H9 (cell line): ENCODE data around the gene NGF. TPM values are rescaled to one million over a fixed set of nuclear protein-coding genes. Genes with fewer than 3 reads are reported as not detected.

Experiments
- DNase-seq: peaks from one replicate; pipeline ENCODE4 v3.0.0-alpha.2; 2017
- H2AFZ ChIP-seq: one replicate; pipeline ENCODE4 v1.6.1; 2013; ENCODE audit warnings: mild to moderate bottlenecking, low read length, control low read depth, moderate library complexity
- H2AK5ac ChIP-seq: 2 replicates; pipeline ENCODE4 v1.6.1; 2013; ENCODE audit warnings: low read length, control low read depth, mixed read lengths; ENCODE audit not compliant: insufficient read length
- H2BK120ac ChIP-seq: one replicate; pipeline ENCODE4 v1.6.1; 2013; ENCODE audit warnings: low read depth, mild to moderate bottlenecking, low read length, control low read depth, inconsistent platforms; ENCODE audit not compliant: poor library complexity, severe bottlenecking
- H2BK12ac ChIP-seq: 2 replicates; pipeline ENCODE4 v1.6.1; 2013; ENCODE audit warnings: low read length, control low read depth, mixed read lengths, low read depth; ENCODE audit not compliant: insufficient read length
- H2BK15ac ChIP-seq: 2 replicates; pipeline ENCODE4 v1.6.1; 2013; ENCODE audit warnings: low read depth, low read length, control low read depth
- H2BK20ac ChIP-seq: one replicate; pipeline ENCODE4 v1.6.1; 2013; ENCODE audit warnings: low read depth, mild to moderate bottlenecking, low read length, control low read depth, inconsistent platforms; ENCODE audit not compliant: poor library complexity, severe bottlenecking
- H2BK5ac ChIP-seq: 2 replicates; pipeline ENCODE4 v1.6.1; 2013; ENCODE audit warnings: low read length, control low read depth, mixed read lengths; ENCODE audit not compliant: insufficient read length
- H3K14ac ChIP-seq: 2 replicates; pipeline ENCODE4 v1.6.1; 2013; ENCODE audit warnings: low read length, control low read depth; ENCODE audit not compliant: insufficient read depth
- H3K18ac ChIP-seq: 2 replicates; pipeline ENCODE4 v1.6.1; 2013; ENCODE audit warnings: low read depth, mild to moderate bottlenecking, mixed read lengths, low read length, control low read depth; ENCODE audit not compliant: insufficient read length
- H3K23ac ChIP-seq: 2 replicates; pipeline ENCODE4 v1.6.1; 2013; ENCODE audit warnings: low read length, control low read depth, mixed read lengths, low read depth; ENCODE audit not compliant: insufficient read length
- H3K23me2 ChIP-seq: 2 replicates; pipeline ENCODE4 v1.6.1; 2013; ENCODE audit warnings: low read depth, mild to moderate bottlenecking, mixed read lengths, low read length, control low read depth; ENCODE audit not compliant: insufficient read length, poor library complexity, severe bottlenecking
- H3K27ac ChIP-seq: 2 replicates; pipeline ENCODE4 v1.5.1; 2013; ENCODE audit warnings: low read length, control low read depth, mixed read lengths, low read depth; ENCODE audit not compliant: insufficient read length
- H3K27me3 ChIP-seq: 2 replicates; pipeline ENCODE4 v1.6.1; 2013; ENCODE audit warnings: low read length, control low read depth, inconsistent platforms; ENCODE audit not compliant: insufficient read depth
- H3K4ac ChIP-seq: 2 replicates; pipeline ENCODE4 v1.6.1; 2013; ENCODE audit warnings: low read depth, mild to moderate bottlenecking, control low read depth, inconsistent platforms, low read length, moderate library complexity
- H3K4me1 ChIP-seq: 2 replicates; pipeline ENCODE4 v1.6.1; 2013; ENCODE audit warnings: low read length, control low read depth, inconsistent platforms; ENCODE audit not compliant: insufficient read depth
- H3K4me2 ChIP-seq: 2 replicates; pipeline ENCODE4 v1.6.1; 2013; ENCODE audit warnings: low read length, control low read depth, mixed read lengths; ENCODE audit not compliant: insufficient read length, insufficient read depth
- H3K56ac ChIP-seq: 2 replicates; pipeline ENCODE4 v1.6.1; 2013; ENCODE audit warnings: low read depth, mild to moderate bottlenecking, mixed read lengths, low read length, control low read depth; ENCODE audit not compliant: insufficient read length
- H3K79me1 ChIP-seq: 2 replicates; pipeline ENCODE4 v1.6.1; 2013; ENCODE audit warnings: low read depth, mild to moderate bottlenecking, moderate library complexity, low read length, control low read depth, inconsistent platforms; ENCODE audit not compliant: insufficient read depth, poor library complexity, severe bottlenecking
- H3K79me2 ChIP-seq: 2 replicates; pipeline ENCODE4 v1.6.1; 2013; ENCODE audit warnings: low read length, control low read depth, inconsistent platforms; ENCODE audit not compliant: insufficient read depth
- H3K9ac ChIP-seq: 2 replicates; pipeline ENCODE4 v1.6.1; 2013; ENCODE audit warnings: low read length, control low read depth, mixed read lengths; ENCODE audit not compliant: insufficient read length; ENCODE audit errors: extremely low read depth
- H3K9me3 ChIP-seq: one replicate; pipeline ENCODE4 v1.6.1; 2013; ENCODE audit warnings: low read depth, low read length, inconsistent platforms; ENCODE audit not compliant: control insufficient read depth
- H3T11ph ChIP-seq: one replicate; pipeline ENCODE4 v1.6.1; 2013; ENCODE audit warnings: mild to moderate bottlenecking, low read length, control low read depth, inconsistent platforms
- H4K20me1 ChIP-seq: one replicate; pipeline ENCODE4 v1.6.1; 2013; ENCODE audit not compliant: control insufficient read depth, insufficient read length, insufficient read depth
- H4K5ac ChIP-seq: 2 replicates; pipeline ENCODE4 v1.6.1; 2013; ENCODE audit warnings: low read depth, mild to moderate bottlenecking, mixed read lengths, low read length, control low read depth; ENCODE audit not compliant: insufficient read length
- H4K8ac ChIP-seq: replicated peaks from 2 replicates; pipeline ENCODE4 v1.6.1; 2013; ENCODE audit warnings: low read length, control low read depth, mixed read lengths, low read depth; ENCODE audit not compliant: insufficient read length
- H4K91ac ChIP-seq: 2 replicates; pipeline ENCODE4 v1.6.1; 2013; ENCODE audit warnings: low read depth, mild to moderate bottlenecking, moderate library complexity, mixed read lengths, low read length, control low read depth; ENCODE audit not compliant: insufficient read length
- H3K27ac Mint-ChIP-seq, 3 experiments: 2 replicates in 2 of 3; 3 replicates in 1 of 3; pipeline ENCODE4 v1.8.0; 2020 to 2021; ENCODE audit warnings: mixed read lengths in 3 of 3, mild to moderate bottlenecking in 1 of 3, moderate library complexity in 1 of 3
- H3K27me3 Mint-ChIP-seq: 2 replicates; pipeline ENCODE4 v1.8.0; 2021; ENCODE audit warnings: low read depth, mild to moderate bottlenecking, moderate library complexity, mixed read lengths
- H3K36me3 Mint-ChIP-seq, 3 experiments: 2 replicates in 2 of 3; 3 replicates in 1 of 3; pipeline ENCODE4 v1.8.0; 2020 to 2021; ENCODE audit warnings: low read depth in 3 of 3, mixed read lengths in 3 of 3; ENCODE audit not compliant: insufficient read depth in 1 of 3
- H3K4me1 Mint-ChIP-seq, 2 experiments: 2 replicates each; pipeline ENCODE4 v1.8.0; 2020; ENCODE audit warnings: mixed read lengths in 2 of 2
- H3K4me3 Mint-ChIP-seq, 2 experiments: 2 replicates in 1 of 2; 3 replicates in 1 of 2; pipeline ENCODE4 v1.8.0; 2020 to 2021; ENCODE audit warnings: mild to moderate bottlenecking in 2 of 2, mixed read lengths in 2 of 2, moderate library complexity in 1 of 2
- H3K9me3 Mint-ChIP-seq, 2 experiments: 2 replicates in 1 of 2; 3 replicates in 1 of 2; pipeline ENCODE4 v1.8.0; 2020; ENCODE audit warnings: mild to moderate bottlenecking in 2 of 2, mixed read lengths in 2 of 2, moderate library complexity in 1 of 2
- CTCF ChIP-seq: fragments of 200-600 bp; sonication (generic); conservative IDR thresholded peaks from 3 replicates; pipeline ENCODE4 v1.8.0; 2021; ENCODE audit warnings: antibody characterized with exemption, mild to moderate bottlenecking
- WGBS: extraction: QIAGEN DNeasy Blood & Tissue Kit; methylation state at CpG from one replicate; pipeline ENCODE4 v1.1.7; 2013; ENCODE audit warnings: missing lambda C conversion rate, low lambda C conversion rate, mixed read lengths; ENCODE audit not compliant: insufficient read length; ENCODE audit errors: extremely low coverage; 5-methylcytosine and 5-hydroxymethylcytosine counted together
- total RNA-seq: library from RNA; stranded (reverse); gene quantifications from 2 replicates; pipeline ENCODE4 v1.2.1, GENCODE V29; 2021

Gene NGF
- total RNA-seq, 1 experiment from 2014 or later, result 0.22 TPM

GRCh38 chr1:115351143-115351542 lies 13.1 kb upstream of the NGF start:
- Histone ChIP-seq H2BK5ac (no peak overlapping the region), H3K9me3 (no peaks in the 10 kb centered on the region), H3K23ac (no peak overlapping the region), H3T11ph (no peak overlapping the region), H3K79me1 (no peaks in the 10 kb centered on the region), H3K23me2 (no peaks in the 10 kb centered on the region), H3K18ac (no peak overlapping the region), H4K91ac (no peak overlapping the region), H2BK20ac (no peak overlapping the region), H3K4ac (no peak overlapping the region), H3K27ac (no peak overlapping the region), H2AFZ (no peak overlapping the region), H4K8ac (no peak overlapping the region), H3K9ac (no peak overlapping the region), H2BK12ac (no peak overlapping the region), H3K4me1 (no peaks in the 10 kb centered on the region), H2AK5ac (no peak overlapping the region), H2BK15ac (no peak overlapping the region), H3K79me2 (no peaks in the 10 kb centered on the region), H3K14ac (no peak overlapping the region), H3K4me2 (no peak overlapping the region), H3K27me3 (no peaks in the 10 kb centered on the region), H2BK120ac (no peak overlapping the region), H4K5ac (no peak overlapping the region), H3K56ac (no peak overlapping the region), H4K20me1 (no peaks in the 10 kb centered on the region)
- no peak overlapping the region for H3K27ac Mint-ChIP-seq
- H3K4me1 Mint-ChIP-seq, result peaks cover 0 to 4% of the 10 kb centered on the region in 2 experiments; a peak in 2 of 4 replicates
- no peaks in the 10 kb centered on the region for H3K36me3 Mint-ChIP-seq
- H3K27me3 Mint-ChIP-seq, result peaks cover 2% of the 10 kb centered on the region
- DNase-seq, result no peak
- H3K9me3 Mint-ChIP-seq, result no peaks in the 10 kb centered on the region; a peak in 1 of 5 replicates
- H3K4me3 Mint-ChIP-seq, result no peak overlapping the region
- TF ChIP-seq CTCF, result no peak
- WGBS, result no CpG with 5 or more reads among the region's 5 CpGs
